GM13977 (cell line): ENCODE measurements around the gene CBX2.
A peak's percentile ranks its signal among the peaks of the same experiment; 100 is the strongest.

Experiments
- DNase-seq: peaks from one replicate; pipeline ENCODE4 v3.0.0; 2012; ENCODE audit warnings: low spot score
- CTCF ChIP-seq: IDR thresholded peaks from 2 replicates; pipeline ENCODE4 v1.5.1; 2012; ENCODE audit warnings: mild to moderate bottlenecking, control low read depth; ENCODE audit not compliant: insufficient read depth; ENCODE audit errors: extremely low read depth, missing control alignments
- in situ Hi-C: fragments of 300-500 bp; cut with MboI; formaldehyde crosslinking; loops from one replicate; pipeline ENCODE4 v1.12.0; 2022; ENCODE audit warnings: low sequenced_read_pairs, low pct_unique_long_range_greater_than_20kb, mixed read lengths, inconsistent platforms; ENCODE audit not compliant: unreplicated experiment

CBX2 gene

GRCh38 chr17:79777894-79778503 lies at the start of gene CBX2:
Gene CBX2 (plus strand): TSS chr17:79778148. CDS start chr17:79778236, 88 bp downstream.
- in situ Hi-C loops, result loop anchor here (25.0 kb wide), 1 partner anchor 184 kb away; no protein-coding TSS in a partner anchor
- DNase-seq, result peak; percentile 99
- no peak for TF ChIP-seq CTCF

- in situ Hi-C loops, result no loop called here
- no peak for TF ChIP-seq CTCF
- DNase-seq, result peak; percentile 96
Measured at GRCh38 chr17:79728169-79728907, 49.6 kb upstream of the CBX2 start.

- DNase-seq, result peak; percentile 35
- TF ChIP-seq CTCF, result no peak
- in situ Hi-C loops, result no loop called here
Measured at GRCh38 chr17:79728908-79729471, 49.0 kb upstream of the CBX2 start.

- DNase-seq, result no peak
- in situ Hi-C loops, result no loop called here
- TF ChIP-seq CTCF, result no peak
Measured at GRCh38 chr17:79729761-79730160, 48.2 kb upstream of the CBX2 start.

GRCh38 chr17:79730437-79730768 lies 47.5 kb upstream of the CBX2 start:
- DNase-seq, result no peak
- in situ Hi-C loops, result no loop called here

More at GRCh38 chr17:79730437-79730768, 47.5 kb upstream of the CBX2 start:
- TF ChIP-seq CTCF, result no peak
